GM12878 (cell line): ENCODE results near the gene PRM1. TPM values are rescaled to one million over a fixed set of nuclear protein-coding genes. Genes with fewer than 3 reads are reported as not detected.

ENCODE experiments used
- ATAC-seq: fragments of 200-7000 bp; cut with Tn5 transposase; 3 replicates; pipeline ENCODE4 v1.9.1; 2020; ENCODE audit warnings: mild to moderate bottlenecking, moderate library complexity
- BruUV-seq: library from RNA; stranded (reverse); fragments of 400-500 nt; replicated peaks from 2 replicates; lab custom pipeline; 2021; lab: Mats Ljungman, UMichigan
- CTCF ChIA-PET: fragments of 300-600 bp; sonication (Branson Sonifier 250); formaldehyde crosslinking; extraction: SDS; loops from one replicate; lab custom pipeline; 2021; ENCODE audit warnings: inconsistent platforms; lab: Yijun Ruan, JAX
- POLR2A ChIA-PET: fragments of 350-600 bp; formaldehyde crosslinking; extraction: SDS; loops from one replicate; lab custom pipeline; 2021; ENCODE audit warnings: inconsistent platforms; lab: Charles Lee
- RAD21 ChIA-PET: fragments of 300-600 bp; sonication (Branson Sonifier 250); formaldehyde crosslinking; loops from one replicate; lab custom pipeline; 2023; ENCODE audit warnings: antibody characterized with exemption; ENCODE audit not compliant: unreplicated experiment; lab: Charles Lee
- SMC1A ChIA-PET: fragments of 300-600 bp; sonication (Branson Sonifier 250); formaldehyde crosslinking; loops from one replicate; lab custom pipeline; 2023; ENCODE audit not compliant: unreplicated experiment, uncharacterized antibody; lab: Charles Lee
- DNase-seq: peaks from one replicate; pipeline ENCODE4 v3.0.0-alpha.2; 2011; ENCODE audit warnings: low read depth, low spot score
- FAIRE-seq: peaks from 3 replicates; lab custom pipeline; 2011; peaks lifted over from hg19 to GRCh38; lab: Jason Lieb, UNC
- H2AFZ ChIP-seq: 2 replicates; pipeline ENCODE4 v1.6.0; 2011; ENCODE audit warnings: low read depth, low read length, control low read depth; ENCODE audit not compliant: control insufficient read depth
- H3K27ac ChIP-seq: 2 replicates; pipeline ENCODE4 v1.5.1; 2011; ENCODE audit warnings: control low read depth; ENCODE audit not compliant: control insufficient read depth, insufficient read depth
- H3K27me3 ChIP-seq, 2 experiments: replicated peaks in 1 of 2; 2 replicates each; pipeline versions ENCODE4 v1.6.0 to v1.6.1; 2011; ENCODE audit warnings: low read length in 1 of 2; ENCODE audit not compliant: control insufficient read depth in 2 of 2, insufficient read depth in 2 of 2
- H3K36me3 ChIP-seq, 2 experiments: 2 replicates each; pipeline ENCODE4 v1.5.1; 2011; ENCODE audit warnings: low read length in 1 of 2; ENCODE audit not compliant: control insufficient read depth in 2 of 2, insufficient read depth in 2 of 2
- H3K4me1 ChIP-seq: 2 replicates; pipeline ENCODE4 v1.6.1; 2011; ENCODE audit warnings: mild to moderate bottlenecking, low read length, moderate library complexity, mixed read lengths; ENCODE audit not compliant: control insufficient read depth, insufficient read depth
- H3K4me2 ChIP-seq: 2 replicates; pipeline ENCODE4 v1.6.0; 2011; ENCODE audit warnings: control low read depth; ENCODE audit not compliant: control insufficient read depth, insufficient read depth
- H3K4me3 ChIP-seq: fragments of 200-600 bp; sonication (generic); 2 replicates; pipeline ENCODE4 v1.5.1; 2016
- H3K79me2 ChIP-seq: 2 replicates; pipeline ENCODE4 v1.6.0; 2011; ENCODE audit warnings: low read length; ENCODE audit not compliant: control insufficient read depth, insufficient read depth
- H3K9ac ChIP-seq: 2 replicates; pipeline ENCODE4 v1.8.0; 2011; ENCODE audit warnings: low read length, control low read depth, mixed read lengths; ENCODE audit not compliant: control insufficient read depth, insufficient read depth
- H3K9me3 ChIP-seq: replicated peaks from 3 replicates; pipeline ENCODE4 v1.5.1; 2011; ENCODE audit warnings: mild to moderate bottlenecking, low read length; ENCODE audit not compliant: control insufficient read depth, insufficient read depth
- H4K20me1 ChIP-seq: 2 replicates; pipeline ENCODE4 v1.6.0; 2011; ENCODE audit not compliant: control insufficient read depth, insufficient read depth
- ATF7 ChIP-seq: fragments of 450-650 bp; IDR thresholded peaks from 2 replicates; pipeline ENCODE4 v1.6.1; 2016; ENCODE audit warnings: low read depth, mild to moderate bottlenecking
- CHD4 ChIP-seq: fragments of 200-600 bp; sonication (generic); IDR thresholded peaks from 2 replicates; pipeline ENCODE4 v1.6.1; 2016; ENCODE audit warnings: mild to moderate bottlenecking
- ETV6 ChIP-seq, 2 experiments: fragments of 450-650 bp in 1 of 2; IDR thresholded peaks in 1 of 2; conservative IDR thresholded peaks in 1 of 2; 2 replicates each; pipeline ENCODE4 v1.6.1; 2014; ENCODE audit warnings: antibody characterized with exemption in 1 of 2, borderline replicate concordance in 1 of 2, low read depth in 1 of 2, mild to moderate bottlenecking in 1 of 2, moderate library complexity in 1 of 2
- HDAC6 ChIP-seq: fragments of 200-600 bp; sonication (generic); IDR thresholded peaks from one replicate; pipeline ENCODE4 v1.8.0; 2017; ENCODE audit warnings: antibody characterized with exemption; ENCODE audit not compliant: unreplicated experiment
- HDGF ChIP-seq: fragments of 450-650 bp; IDR thresholded peaks from 2 replicates; pipeline ENCODE4 v1.6.1; 2016; ENCODE audit warnings: antibody characterized with exemption
- NBN ChIP-seq: fragments of 450-650 bp; IDR thresholded peaks from 2 replicates; pipeline ENCODE4 v1.6.1; 2016
- NR2F1 ChIP-seq: fragments of 450-650 bp; conservative IDR thresholded peaks from 2 replicates; pipeline ENCODE4 v1.6.1; 2017; ENCODE audit warnings: mild to moderate bottlenecking
- PAX5 ChIP-seq: IDR thresholded peaks from 2 replicates; pipeline ENCODE4 v1.6.1; 2011; ENCODE audit warnings: low read depth, low read length, borderline replicate concordance
- RUNX3 ChIP-seq: IDR thresholded peaks from 2 replicates; pipeline ENCODE4 v1.6.1; 2012; ENCODE audit warnings: low read length, inconsistent platforms
- SMAD1 ChIP-seq: fragments of 450-650 bp; IDR thresholded peaks from 2 replicates; pipeline ENCODE4 v1.6.1; 2018; ENCODE audit warnings: mild to moderate bottlenecking, low read depth; ENCODE audit not compliant: partially characterized antibody
- SREBF2 ChIP-seq: IDR thresholded peaks from 2 replicates; pipeline ENCODE4 v1.6.1; 2012; ENCODE audit warnings: mild to moderate bottlenecking, low read length
- YBX1 ChIP-seq: fragments of 450-650 bp; IDR thresholded peaks from 2 replicates; pipeline ENCODE4 v1.6.1; 2016; ENCODE audit warnings: antibody characterized with exemption
- ZNF207 ChIP-seq: fragments of 450-650 bp; IDR thresholded peaks from 2 replicates; pipeline ENCODE4 v1.6.1; 2014; ENCODE audit warnings: antibody characterized with exemption, mild to moderate bottlenecking, borderline replicate concordance
- WGBS: methylation state at CpG from one replicate; pipeline ENCODE4 v1.1.6; 2016; ENCODE audit warnings: low lambda C conversion rate; ENCODE audit not compliant: insufficient replicate concordance, insufficient coverage; ENCODE audit errors: missing lambda C conversion rate; 5-methylcytosine and 5-hydroxymethylcytosine counted together
- in situ Hi-C: fragments of 300-500 bp; cut with MboI; formaldehyde crosslinking; loops from 9 replicates; pipeline ENCODE4 v1.14.3; 2018; ENCODE audit warnings: mixed read lengths
- intact Hi-C: fragments of 100-400 bp; cut with micrococcal nuclease; formaldehyde crosslinking; loops from one replicate; pipeline ENCODE4 v1.14.2; 2022; ENCODE audit not compliant: unreplicated experiment
- polyA plus RNA-seq, 11 experiments: library from polyadenylated mRNA; depleted of rRNA in 4 of 11; unstranded in 6 of 11; stranded (reverse) in 5 of 11; fragments of >200 nt; fragmentation: Nextera tagmentation in 4 of 11; fragmentation: Illumina TruSeq in 1 of 11; extraction: Ambion mirVana in 4 of 11; extraction: Trizol in 1 of 11; gene quantifications; 1 replicate in 1 of 11; 2 replicates in 10 of 11; pipeline versions ENCODE4 v1.2.1 to v1.2.3, GENCODE V29; 2011 to 2016; ENCODE audit warnings: inconsistent platforms in 2 of 11, missing spikeins in 2 of 11, low read depth in 1 of 11
- total RNA-seq, 4 experiments: library from RNA; depleted of rRNA in 3 of 4; stranded (reverse); fragments of >200 nt in 3 of 4; fragmentation: Illumina TruSeq in 1 of 4; extraction: Trizol in 1 of 4; gene quantifications; 2 replicates each; pipeline versions ENCODE4 v1.2.1 to v1.2.3, GENCODE V29; 2013 to 2021
- TF ChIP-seq, protein P1 (sequence below): fragments of 450-650 bp; formaldehyde crosslinking; IDR thresholded peaks from 2 replicates; pipeline ENCODE4 v1.5.0; 2022; ENCODE audit warnings: mild to moderate bottlenecking, missing genetic modification characterization
- TF ChIP-seq, protein P2 (sequence below): IDR thresholded peaks from 2 replicates; pipeline ENCODE4 v1.6.1; 2012; ENCODE audit warnings: low read depth, low read length, improper control_type of control experiment

Gene PRM1
- total and polyA plus RNA-seq, 10 of the 15 experiments (the other 5 are each of a cell fraction or from before 2014, with no cell fraction given): 0.20 TPM; not detected in 9

DNA sequence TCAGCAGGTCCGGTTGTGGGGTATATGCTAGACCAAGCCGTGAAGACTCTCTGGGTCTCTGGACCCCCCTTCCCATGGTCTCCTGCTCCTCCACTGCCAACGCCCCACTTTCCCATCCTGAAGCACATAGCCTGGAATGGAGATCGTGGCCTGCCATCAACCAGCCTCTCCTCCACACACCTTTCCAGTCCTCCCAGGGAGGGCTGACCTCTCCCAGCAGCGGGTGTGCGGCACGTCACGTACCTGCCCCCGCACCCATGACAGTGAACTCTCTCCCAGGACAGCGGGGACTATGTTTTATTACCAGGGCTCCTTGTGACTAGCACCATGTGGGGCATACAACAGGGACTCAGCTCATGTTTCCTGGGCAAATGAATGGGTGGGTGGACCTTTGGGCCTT, 9.5 kb downstream of the PRM1 start:
- H3K4me3 ChIP-seq: no peak overlapping the region
- TF ChIP-seq NR2F1: no peak
- TF ChIP-seq CHD4: no peak
- no peak for TF ChIP-seq ZNF207
- TF ChIP-seq HDAC6: no peak
- TF ChIP-seq RUNX3: no peak
- TF ChIP-seq SMAD1: no peak
- no peak for TF ChIP-seq SREBF2
- no peak for TF ChIP-seq PAX5
- no peak for TF ChIP-seq NBN
- no peak for TF ChIP-seq HDGF
- TF ChIP-seq ETV6 (conservative IDR thresholded peaks at IDR 0.05 in 1 of 2, IDR thresholded peaks at IDR 0.05 in 1 of 2; ENCODE audit: borderline replicate concordance in 1 of 2, low read depth in 1 of 2): no peak
- TF ChIP-seq ATF7: no peak
- no peak for TF ChIP-seq YBX1
- TF ChIP-seq, protein P1, sequence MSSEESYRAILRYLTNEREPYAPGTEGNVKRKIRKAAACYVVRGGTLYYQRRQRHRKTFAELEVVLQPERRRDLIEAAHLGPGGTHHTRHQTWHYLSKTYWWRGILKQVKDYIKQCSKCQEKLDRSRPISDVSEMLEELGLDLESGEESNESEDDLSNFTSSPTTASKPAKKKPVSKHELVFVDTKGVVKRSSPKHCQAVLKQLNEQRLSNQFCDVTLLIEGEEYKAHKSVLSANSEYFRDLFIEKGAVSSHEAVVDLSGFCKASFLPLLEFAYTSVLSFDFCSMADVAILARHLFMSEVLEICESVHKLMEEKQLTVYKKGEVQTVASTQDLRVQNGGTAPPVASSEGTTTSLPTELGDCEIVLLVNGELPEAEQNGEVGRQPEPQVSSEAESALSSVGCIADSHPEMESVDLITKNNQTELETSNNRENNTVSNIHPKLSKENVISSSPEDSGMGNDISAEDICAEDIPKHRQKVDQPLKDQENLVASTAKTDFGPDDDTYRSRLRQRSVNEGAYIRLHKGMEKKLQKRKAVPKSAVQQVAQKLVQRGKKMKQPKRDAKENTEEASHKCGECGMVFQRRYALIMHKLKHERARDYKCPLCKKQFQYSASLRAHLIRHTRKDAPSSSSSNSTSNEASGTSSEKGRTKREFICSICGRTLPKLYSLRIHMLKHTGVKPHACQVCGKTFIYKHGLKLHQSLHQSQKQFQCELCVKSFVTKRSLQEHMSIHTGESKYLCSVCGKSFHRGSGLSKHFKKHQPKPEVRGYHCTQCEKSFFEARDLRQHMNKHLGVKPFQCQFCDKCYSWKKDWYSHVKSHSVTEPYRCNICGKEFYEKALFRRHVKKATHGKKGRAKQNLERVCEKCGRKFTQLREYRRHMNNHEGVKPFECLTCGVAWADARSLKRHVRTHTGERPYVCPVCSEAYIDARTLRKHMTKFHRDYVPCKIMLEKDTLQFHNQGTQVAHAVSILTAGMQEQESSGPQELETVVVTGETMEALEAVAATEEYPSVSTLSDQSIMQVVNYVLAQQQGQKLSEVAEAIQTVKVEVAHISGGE (CRISPR knock-in tag): no peak
- TF ChIP-seq, protein P2, sequence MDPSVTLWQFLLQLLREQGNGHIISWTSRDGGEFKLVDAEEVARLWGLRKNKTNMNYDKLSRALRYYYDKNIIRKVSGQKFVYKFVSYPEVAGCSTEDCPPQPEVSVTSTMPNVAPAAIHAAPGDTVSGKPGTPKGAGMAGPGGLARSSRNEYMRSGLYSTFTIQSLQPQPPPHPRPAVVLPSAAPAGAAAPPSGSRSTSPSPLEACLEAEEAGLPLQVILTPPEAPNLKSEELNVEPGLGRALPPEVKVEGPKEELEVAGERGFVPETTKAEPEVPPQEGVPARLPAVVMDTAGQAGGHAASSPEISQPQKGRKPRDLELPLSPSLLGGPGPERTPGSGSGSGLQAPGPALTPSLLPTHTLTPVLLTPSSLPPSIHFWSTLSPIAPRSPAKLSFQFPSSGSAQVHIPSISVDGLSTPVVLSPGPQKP: no peak
- no peak for FAIRE-seq
- CTCF ChIA-PET: no interaction called here
- no peaks in the 10 kb centered on the region for H3K9me3 ChIP-seq
- H3K36me3 ChIP-seq: no peaks in the 10 kb centered on the region
- intact Hi-C loops: no loop called here
- DNase-seq: no peak
- POLR2A ChIA-PET: interaction anchor here (1.1 kb wide), 1 partner anchor 12 kb away, joined by 3 read pairs; no protein-coding TSS in a partner anchor
- SMC1A ChIA-PET: interaction anchor here (1.3 to 4.8 kb wide), 3 partner anchors 13 to 25 kb away, joined by 3 to 13 read pairs (median 5); no protein-coding TSS in a partner anchor
- H3K27ac ChIP-seq: no peak overlapping the region
- H3K4me1 ChIP-seq: no peaks in the 10 kb centered on the region
- RAD21 ChIA-PET: no interaction called here
- BruUV-seq: no TSS peak
- H2AFZ ChIP-seq: no peak overlapping the region
- no peaks in the 10 kb centered on the region for H4K20me1 ChIP-seq
- in situ Hi-C loops: no loop called here
- no peak overlapping the region for H3K9ac ChIP-seq
- H3K4me2 ChIP-seq: no peak overlapping the region
- H3K79me2 ChIP-seq: no peaks in the 10 kb centered on the region
- 76% methylated on average over 10 of the region's 10 CpGs for WGBS
- H3K27me3 ChIP-seq: no peaks in the 10 kb centered on the region
- no peak for ATAC-seq
